Keratinocyte (primary cell): ENCODE measurements around the gene GRIN2D. TPM values are rescaled to one million over a fixed set of nuclear protein-coding genes. Genes with fewer than 3 reads are reported as not detected.

Experiments
- DNase-seq: peaks from one replicate; pipeline ENCODE4 v3.0.0-alpha.2; 2011; ENCODE audit warnings: low read depth, missing footprints, low spot score
- FAIRE-seq: peaks from 2 replicates; lab custom pipeline; 2011; peaks lifted over from hg19 to GRCh38; lab: Jason Lieb, UNC
- H2AFZ ChIP-seq: 2 replicates; pipeline ENCODE4 v1.6.0; 2012; ENCODE audit warnings: low read length, control low read depth, inconsistent platforms; ENCODE audit not compliant: control insufficient read depth
- H3K27ac ChIP-seq: 2 replicates; pipeline ENCODE4 v1.5.1; 2011; ENCODE audit warnings: low read length; ENCODE audit not compliant: control insufficient read depth, insufficient read depth
- H3K27me3 ChIP-seq: 3 replicates; pipeline ENCODE4 v1.6.0; 2011; ENCODE audit warnings: low read length; ENCODE audit not compliant: control insufficient read depth, insufficient read depth; ENCODE audit errors: extremely low read depth
- H3K36me3 ChIP-seq, 2 experiments: 2 replicates in 1 of 2; 3 replicates in 1 of 2; pipeline ENCODE4 v1.5.1; 2011; ENCODE audit warnings: low read length in 2 of 2, mild to moderate bottlenecking in 1 of 2; ENCODE audit not compliant: control insufficient read depth in 2 of 2, insufficient read depth in 2 of 2; ENCODE audit errors: extremely low read depth in 1 of 2
- H3K4me1 ChIP-seq: 3 replicates; pipeline ENCODE4 v1.5.1; 2011; ENCODE audit warnings: low read length; ENCODE audit not compliant: control insufficient read depth, insufficient read depth; ENCODE audit errors: extremely low read depth
- H3K4me2 ChIP-seq: 3 replicates; pipeline ENCODE4 v1.6.0; 2011; ENCODE audit warnings: low read depth, low read length; ENCODE audit not compliant: control insufficient read depth, insufficient read depth; ENCODE audit errors: extremely low read depth
- H3K4me3 ChIP-seq, 3 experiments: fragments of 200-600 bp in 1 of 3; sonication (generic) in 1 of 3; 2 replicates in 2 of 3; 3 replicates in 1 of 3; pipeline ENCODE4 v1.5.1; 2011 to 2016; ENCODE audit warnings: low read length in 3 of 3, mild to moderate bottlenecking in 3 of 3, control low read depth in 2 of 3, inconsistent platforms in 1 of 3, low read depth in 1 of 3, mixed read lengths in 1 of 3, mixed run types in 1 of 3, moderate library complexity in 1 of 3; ENCODE audit not compliant: control insufficient read depth in 2 of 3, insufficient read depth in 2 of 3; ENCODE audit errors: extremely low read depth in 1 of 3
- H3K79me2 ChIP-seq: 2 replicates; pipeline ENCODE4 v1.6.0; 2012; ENCODE audit warnings: low read length; ENCODE audit not compliant: control insufficient read depth, insufficient read depth
- H3K9ac ChIP-seq: 3 replicates; pipeline ENCODE4 v1.6.0; 2011; ENCODE audit warnings: low read length; ENCODE audit not compliant: control insufficient read depth, insufficient read depth; ENCODE audit errors: extremely low read depth
- H3K9me1 ChIP-seq: 3 replicates; pipeline ENCODE4 v1.6.0; 2011; ENCODE audit warnings: low read length; ENCODE audit not compliant: control insufficient read depth, insufficient read depth; ENCODE audit errors: extremely low read depth
- H3K9me3 ChIP-seq: 2 replicates; pipeline ENCODE4 v1.5.1; 2012; ENCODE audit warnings: low read depth, low read length; ENCODE audit not compliant: control insufficient read depth
- H4K20me1 ChIP-seq: 3 replicates; pipeline ENCODE4 v1.6.0; 2011; ENCODE audit warnings: low read length; ENCODE audit not compliant: control insufficient read depth, insufficient read depth; ENCODE audit errors: extremely low read depth
- CTCF ChIP-seq, 3 experiments: IDR thresholded peaks in 1 of 3; conservative IDR thresholded peaks in 1 of 3; optimal IDR thresholded peaks in 1 of 3; 2 replicates in 2 of 3; 3 replicates in 1 of 3; pipeline versions ENCODE3 to v1.5.1; 2011; ENCODE audit warnings: low read length in 3 of 3, mild to moderate bottlenecking in 3 of 3, moderate library complexity in 2 of 3, control low read depth in 1 of 3, inconsistent platforms in 1 of 3; ENCODE audit not compliant: insufficient read depth in 2 of 3; ENCODE audit errors: extremely low read depth in 1 of 3
- EZH2 ChIP-seq: IDR thresholded peaks from one replicate; pipeline ENCODE4 v1.6.1; 2012; ENCODE audit warnings: inconsistent platforms, mild to moderate bottlenecking, low read length, moderate library complexity
- dilution Hi-C: fragments of 300-500 bp; cut with MboI; formaldehyde crosslinking; loops from one replicate; pipeline ENCODE4 v1.7.0; 2020; ENCODE audit warnings: low sequenced_read_pairs; ENCODE audit not compliant: extremely low pct_ligation_motif_present
- polyA plus RNA-seq, 5 experiments: library from polyadenylated mRNA; depleted of rRNA in 3 of 5; stranded (reverse) in 3 of 5; stranded (forward) in 1 of 5; unstranded in 1 of 5; fragments of >200 nt; gene quantifications; 1 replicate in 1 of 5; 2 replicates in 3 of 5; 3 replicates in 1 of 5; pipeline versions ENCODE4 v1.2.1 to v1.2.3, GENCODE V29; 2011 to 2012; ENCODE audit warnings: missing spikeins in 2 of 5, low read depth in 1 of 5, low replicate concordance in 1 of 5

GRIN2D gene
- polyA plus RNA-seq, 1 donor (not counting 4 experiments of a cell fraction or from before 2014, with no cell fraction given): 0.04 TPM

- TF ChIP-seq EZH2: no peak
- no peak for TF ChIP-seq CTCF (optimal IDR thresholded peaks at IDR 0.05 in 1 of 3, IDR thresholded peaks at IDR 0.05 in 1 of 3, conservative IDR thresholded peaks at IDR 0.05 in 1 of 3; ENCODE audit: extremely low read depth in 1 of 3, insufficient read depth in 2 of 3, low read length in 3 of 3)
- no peaks in the 10 kb centered on the region for H3K9me1 ChIP-seq
- no peak for FAIRE-seq
These were observed 47.3 kb upstream of the GRIN2D start for GRCh38 chr19:48346191-48346590.

GRCh38 chr19:48348045-48348444 lies 45.4 kb upstream of the GRIN2D start:
- H3K4me2 ChIP-seq: no peak overlapping the region
- no peaks in the 10 kb centered on the region for H3K36me3 ChIP-seq
- H3K4me3 ChIP-seq: no peak overlapping the region
- H2AFZ ChIP-seq: no peak overlapping the region
- no peaks in the 10 kb centered on the region for H4K20me1 ChIP-seq
- H3K27me3 ChIP-seq: no peaks in the 10 kb centered on the region
- H3K27ac ChIP-seq: no peak overlapping the region
- TF ChIP-seq CTCF (optimal IDR thresholded peaks at IDR 0.05 in 1 of 3, IDR thresholded peaks at IDR 0.05 in 1 of 3, conservative IDR thresholded peaks at IDR 0.05 in 1 of 3; ENCODE audit: extremely low read depth in 1 of 3, insufficient read depth in 2 of 3, low read length in 3 of 3) (no peak), EZH2 (no peak)
- no peak for DNase-seq
- no peaks in the 10 kb centered on the region for H3K9me3 ChIP-seq
- no peaks in the 10 kb centered on the region for H3K9me1 ChIP-seq
- FAIRE-seq: no peak
- H3K4me1 ChIP-seq: peaks cover 3% of the 10 kb centered on the region
- dilution Hi-C loops: no loop called here
- H3K79me2 ChIP-seq: no peaks in the 10 kb centered on the region
- H3K9ac ChIP-seq: no peak overlapping the region

More at GRCh38 chr19:48346191-48346590, 47.3 kb upstream of the GRIN2D start:
- no peaks in the 10 kb centered on the region for H3K9me3 ChIP-seq
- no peaks in the 10 kb centered on the region for H4K20me1 ChIP-seq
- dilution Hi-C loops: no loop called here
- H3K36me3 ChIP-seq: no peaks in the 10 kb centered on the region
- no peak overlapping the region for H3K4me3 ChIP-seq
- H3K9ac ChIP-seq: no peak overlapping the region
- no peak overlapping the region for H2AFZ ChIP-seq
- no peak overlapping the region for H3K4me2 ChIP-seq
- no peak overlapping the region for H3K27ac ChIP-seq
- H3K79me2 ChIP-seq: no peaks in the 10 kb centered on the region
- peaks cover 11% of the 10 kb centered on the region for H3K4me1 ChIP-seq
- no peak for DNase-seq
- H3K27me3 ChIP-seq: no peaks in the 10 kb centered on the region
